ENCODE data around the gene PRUNE2. TPM values are rescaled to one million over a fixed set of nuclear protein-coding genes. Genes with fewer than 3 reads are reported as not detected.

The PRUNE2 gene
- total RNA-seq, 1 experiment from 2014 or later = 0.59 TPM

DNA sequence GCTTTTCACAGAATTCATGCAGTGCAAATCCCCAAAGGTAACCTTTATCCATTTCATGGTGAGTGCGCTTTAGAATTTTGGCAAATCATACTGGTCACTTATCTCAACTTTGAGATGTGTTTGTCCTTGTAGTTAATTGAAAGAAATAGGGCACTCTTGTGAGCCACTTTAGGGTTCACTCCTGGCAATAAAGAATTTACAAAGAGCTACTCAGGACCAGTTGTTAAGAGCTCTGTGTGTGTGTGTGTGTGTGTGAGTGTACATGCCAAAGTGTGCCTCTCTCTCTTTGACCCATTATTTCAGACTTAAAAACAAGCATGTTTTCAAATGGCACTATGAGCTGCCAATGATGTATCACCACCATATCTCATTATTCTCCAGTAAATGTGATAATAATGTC, 120.4 kb downstream of the PRUNE2 start:
- intact Hi-C loops (cut with micrococcal nuclease) = no loop called here
- Histone ChIP-seq H3K27me3 (ENCODE audit: insufficient read depth, low read length) (no peaks in the 10 kb centered on the region), H3K36me3 (ENCODE audit: control insufficient read depth in 1 of 2, insufficient read depth in 2 of 2, low read length in 2 of 2) (no peaks in the 10 kb centered on the region), H2AFZ (ENCODE audit: low read depth, low read length, poor library complexity, severe bottlenecking) (no peak overlapping the region), H4K20me1 (ENCODE audit: insufficient read depth) (no peaks in the 10 kb centered on the region), H3K27ac (ENCODE audit: low read depth, low read length) (no peak overlapping the region), H3K9ac (ENCODE audit: low read length) (no peak overlapping the region), H3K79me2 (ENCODE audit: insufficient read depth, low read length) (no peaks in the 10 kb centered on the region), H3K4me2 (ENCODE audit: low read length) (no peak overlapping the region), H3K9me3 (ENCODE audit: control insufficient read depth in 1 of 2, insufficient read depth in 1 of 2, low read depth in 1 of 2, low read length in 2 of 2) (no peaks in the 10 kb centered on the region), H3K4me1 (ENCODE audit: control insufficient read depth in 1 of 2, insufficient read depth in 2 of 2, low read length in 2 of 2) (no peaks in the 10 kb centered on the region), H3K9me2 (ENCODE audit: insufficient read depth) (no peaks in the 10 kb centered on the region), H3K4me3 (replicated peaks in 1 of 2; ENCODE audit: low read depth in 1 of 2, low read length in 2 of 2) (no peak overlapping the region)
- no TSS peak for BruUV-seq (replicated peaks)
- DNase-seq (ENCODE audit: low read depth, low spot score) = no peak
- ATAC-seq = no peak
- TF ChIP-seq EGR1 (IDR thresholded peaks at IDR 0.05; ENCODE audit: low read depth) (no peak), SIN3A (IDR thresholded peaks at IDR 0.05; ENCODE audit: low read depth) (no peak), ZNF274 (IDR thresholded peaks at IDR 0.05; ENCODE audit: low read depth, low read length) (no peak)
- RAD21 ChIA-PET (ENCODE audit: low non-redundant PET in 1 of 2, low total read pairs in 2 of 2, uncharacterized antibody in 2 of 2, unreplicated experiment in 2 of 2) = no interaction called here
- CTCF ChIA-PET = interaction anchor here (1.3 kb wide), 1 partner anchor 202 kb away, joined by 3 read pairs; no protein-coding TSS in a partner anchor
- POLR2A ChIA-PET = interaction anchor here (0.6 kb wide), 1 partner anchor 64 kb away, joined by 3 read pairs; no protein-coding TSS in a partner anchor

DNA sequence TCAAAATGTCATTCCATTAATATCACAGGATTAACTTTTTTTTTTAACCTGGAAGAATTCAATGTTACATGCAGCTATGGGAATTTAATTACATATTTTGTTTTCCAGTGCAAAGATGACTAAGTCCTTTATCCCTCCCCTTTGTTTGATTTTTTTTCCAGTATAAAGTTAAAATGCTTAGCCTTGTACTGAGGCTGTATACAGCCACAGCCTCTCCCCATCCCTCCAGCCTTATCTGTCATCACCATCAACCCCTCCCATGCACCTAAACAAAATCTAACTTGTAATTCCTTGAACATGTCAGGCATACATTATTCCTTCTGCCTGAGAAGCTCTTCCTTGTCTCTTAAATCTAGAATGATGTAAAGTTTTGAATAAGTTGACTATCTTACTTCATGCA, 121.0 kb downstream of the PRUNE2 start:
- ATAC-seq (no peak), DNase-seq (ENCODE audit: low read depth, low spot score) (no peak)
- Histone ChIP-seq H3K27me3 (ENCODE audit: insufficient read depth, low read length) (no peaks in the 10 kb centered on the region), H3K9me2 (ENCODE audit: insufficient read depth) (no peaks in the 10 kb centered on the region), H2AFZ (ENCODE audit: low read depth, low read length, poor library complexity, severe bottlenecking) (no peak overlapping the region), H3K36me3 (ENCODE audit: control insufficient read depth in 1 of 2, insufficient read depth in 2 of 2, low read length in 2 of 2) (no peaks in the 10 kb centered on the region), H4K20me1 (ENCODE audit: insufficient read depth) (no peaks in the 10 kb centered on the region), H3K27ac (ENCODE audit: low read depth, low read length) (no peak overlapping the region), H3K79me2 (ENCODE audit: insufficient read depth, low read length) (no peaks in the 10 kb centered on the region), H3K4me2 (ENCODE audit: low read length) (no peak overlapping the region), H3K9me3 (ENCODE audit: control insufficient read depth in 1 of 2, insufficient read depth in 1 of 2, low read depth in 1 of 2, low read length in 2 of 2) (no peaks in the 10 kb centered on the region), H3K4me1 (ENCODE audit: control insufficient read depth in 1 of 2, insufficient read depth in 2 of 2, low read length in 2 of 2) (no peaks in the 10 kb centered on the region), H3K4me3 (replicated peaks in 1 of 2; ENCODE audit: low read depth in 1 of 2, low read length in 2 of 2) (no peak overlapping the region), H3K9ac (ENCODE audit: low read length) (no peak overlapping the region)
- intact Hi-C loops (cut with micrococcal nuclease) = no loop called here
- ChIA-PET RAD21 (ENCODE audit: low non-redundant PET in 1 of 2, low total read pairs in 2 of 2, uncharacterized antibody in 2 of 2, unreplicated experiment in 2 of 2) (no interaction called here), POLR2A (no interaction called here), CTCF (interaction anchor here (1.3 kb wide), 1 partner anchor 202 kb away, joined by 3 read pairs; no protein-coding TSS in a partner anchor)
- no TSS peak for BruUV-seq (replicated peaks)
- TF ChIP-seq CBX3 (IDR thresholded peaks at IDR 0.05; ENCODE audit: low read depth) (no peak), ZNF274 (IDR thresholded peaks at IDR 0.05; ENCODE audit: low read depth, low read length) (no peak), SRF (IDR thresholded peaks at IDR 0.05; ENCODE audit: low read depth) (no peak), RAD21 (IDR thresholded peaks at IDR 0.05; ENCODE audit: low read depth) (no peak), FOSL1 (IDR thresholded peaks at IDR 0.05; ENCODE audit: low read depth) (no peak), JUND (IDR thresholded peaks at IDR 0.05) (no peak), YY1 (IDR thresholded peaks at IDR 0.05; ENCODE audit: extremely low read depth, insufficient replicate concordance, low read depth, low read length) (no peak), ZFX (IDR thresholded peaks at IDR 0.05) (no peak), SP1 (IDR thresholded peaks at IDR 0.05; ENCODE audit: low read depth) (no peak), POLR2A (IDR thresholded peaks at IDR 0.05; ENCODE audit: borderline replicate concordance, extremely low read depth, insufficient read depth, insufficient read length) (no peak), EZH2phosphoT487 (IDR thresholded peaks at IDR 0.05; ENCODE audit: borderline replicate concordance) (no peak), ELF1 (IDR thresholded peaks at IDR 0.05; ENCODE audit: borderline replicate concordance, low read depth) (no peak)
- TF ChIP-seq, protein P1, sequence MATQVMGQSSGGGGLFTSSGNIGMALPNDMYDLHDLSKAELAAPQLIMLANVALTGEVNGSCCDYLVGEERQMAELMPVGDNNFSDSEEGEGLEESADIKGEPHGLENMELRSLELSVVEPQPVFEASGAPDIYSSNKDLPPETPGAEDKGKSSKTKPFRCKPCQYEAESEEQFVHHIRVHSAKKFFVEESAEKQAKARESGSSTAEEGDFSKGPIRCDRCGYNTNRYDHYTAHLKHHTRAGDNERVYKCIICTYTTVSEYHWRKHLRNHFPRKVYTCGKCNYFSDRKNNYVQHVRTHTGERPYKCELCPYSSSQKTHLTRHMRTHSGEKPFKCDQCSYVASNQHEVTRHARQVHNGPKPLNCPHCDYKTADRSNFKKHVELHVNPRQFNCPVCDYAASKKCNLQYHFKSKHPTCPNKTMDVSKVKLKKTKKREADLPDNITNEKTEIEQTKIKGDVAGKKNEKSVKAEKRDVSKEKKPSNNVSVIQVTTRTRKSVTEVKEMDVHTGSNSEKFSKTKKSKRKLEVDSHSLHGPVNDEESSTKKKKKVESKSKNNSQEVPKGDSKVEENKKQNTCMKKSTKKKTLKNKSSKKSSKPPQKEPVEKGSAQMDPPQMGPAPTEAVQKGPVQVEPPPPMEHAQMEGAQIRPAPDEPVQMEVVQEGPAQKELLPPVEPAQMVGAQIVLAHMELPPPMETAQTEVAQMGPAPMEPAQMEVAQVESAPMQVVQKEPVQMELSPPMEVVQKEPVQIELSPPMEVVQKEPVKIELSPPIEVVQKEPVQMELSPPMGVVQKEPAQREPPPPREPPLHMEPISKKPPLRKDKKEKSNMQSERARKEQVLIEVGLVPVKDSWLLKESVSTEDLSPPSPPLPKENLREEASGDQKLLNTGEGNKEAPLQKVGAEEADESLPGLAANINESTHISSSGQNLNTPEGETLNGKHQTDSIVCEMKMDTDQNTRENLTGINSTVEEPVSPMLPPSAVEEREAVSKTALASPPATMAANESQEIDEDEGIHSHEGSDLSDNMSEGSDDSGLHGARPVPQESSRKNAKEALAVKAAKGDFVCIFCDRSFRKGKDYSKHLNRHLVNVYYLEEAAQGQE (IDR thresholded peaks at IDR 0.05; ENCODE audit: low read depth) = no peak
- TF ChIP-seq, protein P2, sequence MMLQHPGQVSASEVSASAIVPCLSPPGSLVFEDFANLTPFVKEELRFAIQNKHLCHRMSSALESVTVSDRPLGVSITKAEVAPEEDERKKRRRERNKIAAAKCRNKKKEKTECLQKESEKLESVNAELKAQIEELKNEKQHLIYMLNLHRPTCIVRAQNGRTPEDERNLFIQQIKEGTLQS (IDR thresholded peaks at IDR 0.05) = no peak
- TF ChIP-seq, protein P3, sequence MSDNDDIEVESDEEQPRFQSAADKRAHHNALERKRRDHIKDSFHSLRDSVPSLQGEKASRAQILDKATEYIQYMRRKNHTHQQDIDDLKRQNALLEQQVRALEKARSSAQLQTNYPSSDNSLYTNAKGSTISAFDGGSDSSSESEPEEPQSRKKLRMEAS (IDR thresholded peaks at IDR 0.05) = no peak
- TF ChIP-seq, protein P4, sequence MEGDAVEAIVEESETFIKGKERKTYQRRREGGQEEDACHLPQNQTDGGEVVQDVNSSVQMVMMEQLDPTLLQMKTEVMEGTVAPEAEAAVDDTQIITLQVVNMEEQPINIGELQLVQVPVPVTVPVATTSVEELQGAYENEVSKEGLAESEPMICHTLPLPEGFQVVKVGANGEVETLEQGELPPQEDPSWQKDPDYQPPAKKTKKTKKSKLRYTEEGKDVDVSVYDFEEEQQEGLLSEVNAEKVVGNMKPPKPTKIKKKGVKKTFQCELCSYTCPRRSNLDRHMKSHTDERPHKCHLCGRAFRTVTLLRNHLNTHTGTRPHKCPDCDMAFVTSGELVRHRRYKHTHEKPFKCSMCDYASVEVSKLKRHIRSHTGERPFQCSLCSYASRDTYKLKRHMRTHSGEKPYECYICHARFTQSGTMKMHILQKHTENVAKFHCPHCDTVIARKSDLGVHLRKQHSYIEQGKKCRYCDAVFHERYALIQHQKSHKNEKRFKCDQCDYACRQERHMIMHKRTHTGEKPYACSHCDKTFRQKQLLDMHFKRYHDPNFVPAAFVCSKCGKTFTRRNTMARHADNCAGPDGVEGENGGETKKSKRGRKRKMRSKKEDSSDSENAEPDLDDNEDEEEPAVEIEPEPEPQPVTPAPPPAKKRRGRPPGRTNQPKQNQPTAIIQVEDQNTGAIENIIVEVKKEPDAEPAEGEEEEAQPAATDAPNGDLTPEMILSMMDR (IDR thresholded peaks at IDR 0.05 in 2 of 3, conservative IDR thresholded peaks at IDR 0.05 in 1 of 3; ENCODE audit: borderline replicate concordance in 1 of 3, insufficient read depth in 1 of 3, low read depth in 2 of 3, low read length in 2 of 3) = no peak

Data from HCT116 (cell line).